OCI-LY7 (cell line): Measurements from ENCODE around the gene PEMT. TPM values are rescaled to one million over a fixed set of nuclear protein-coding genes. Genes with fewer than 3 reads are reported as not detected.

Source experiments
- BruUV-seq: library from RNA; stranded (reverse); fragments of 400-500 nt; replicated peaks from 2 replicates; lab custom pipeline; 2021; lab: Mats Ljungman, UMichigan
- CTCF ChIA-PET: fragments of 300-600 bp; sonication (Branson Sonifier 250); formaldehyde crosslinking; loops from one replicate; lab custom pipeline; 2022; ENCODE audit warnings: antibody characterized with exemption; ENCODE audit not compliant: unreplicated experiment; lab: Charles Lee
- POLR2A ChIA-PET: fragments of 300-600 bp; sonication (Branson Sonifier 250); formaldehyde crosslinking; loops from one replicate; lab custom pipeline; 2022; ENCODE audit warnings: antibody characterized with exemption; lab: Charles Lee
- DNase-seq: peaks from one replicate; pipeline ENCODE4 v3.0.0-alpha.2; 2015; ENCODE audit warnings: low spot score
- H2AFZ ChIP-seq: fragments of 200-600 bp; sonication (generic), shearing (Covaris generic); 2 replicates; pipeline ENCODE4 v1.6.1; 2014; ENCODE audit warnings: mild to moderate bottlenecking, antibody characterized with exemption, low read length, moderate library complexity
- H3K27ac ChIP-seq: fragments of 200-600 bp; sonication (generic); 2 replicates; pipeline ENCODE4 v1.5.1; 2014; ENCODE audit warnings: mixed run types, low read depth, mild to moderate bottlenecking, moderate library complexity, low read length, inconsistent platforms; ENCODE audit not compliant: poor library complexity, severe bottlenecking
- H3K36me3 ChIP-seq: fragments of 200-600 bp; sonication (generic); 2 replicates; pipeline ENCODE4 v1.6.1; 2014; ENCODE audit warnings: mild to moderate bottlenecking, antibody characterized with exemption, low read length, moderate library complexity, mixed read lengths; ENCODE audit not compliant: insufficient read depth
- H3K4me1 ChIP-seq: fragments of 200-600 bp; sonication (generic); 2 replicates; pipeline ENCODE4 v1.5.1; 2014; ENCODE audit warnings: mild to moderate bottlenecking, low read length; ENCODE audit not compliant: insufficient read depth, poor library complexity, severe bottlenecking
- H3K4me2 ChIP-seq: fragments of 200-600 bp; sonication (generic); 2 replicates; pipeline ENCODE4 v1.6.1; 2014; ENCODE audit warnings: mild to moderate bottlenecking, low read length
- H3K4me3 ChIP-seq: fragments of 200-600 bp; sonication (generic); 2 replicates; pipeline ENCODE4 v1.5.1; 2014; ENCODE audit warnings: mild to moderate bottlenecking, low read depth, low read length; ENCODE audit not compliant: poor library complexity, severe bottlenecking
- H3K79me2 ChIP-seq: fragments of 200-600 bp; sonication (generic); 2 replicates; pipeline ENCODE4 v1.6.1; 2016; ENCODE audit warnings: low read depth, mild to moderate bottlenecking, low read length, moderate library complexity, mixed read lengths; ENCODE audit not compliant: insufficient read depth
- H3K9me2 ChIP-seq: fragments of 200-600 bp; sonication (generic); 2 replicates; pipeline ENCODE4 v1.6.1; 2016; ENCODE audit warnings: mild to moderate bottlenecking, low read length, mixed read lengths; ENCODE audit not compliant: insufficient read depth
- H3K9me3 ChIP-seq: fragments of 200-600 bp; sonication (generic); 2 replicates; pipeline ENCODE4 v1.6.1; 2014; ENCODE audit warnings: mild to moderate bottlenecking, mixed run types, low read length, mixed read lengths
- H4K20me1 ChIP-seq: fragments of 200-600 bp; sonication (generic); 2 replicates; pipeline ENCODE4 v1.6.1; 2014; ENCODE audit warnings: mild to moderate bottlenecking, antibody characterized with exemption, low read length, moderate library complexity, mixed read lengths; ENCODE audit not compliant: insufficient read depth
- EZH2phosphoT487 ChIP-seq: fragments of 200-600 bp; sonication (generic); IDR thresholded peaks from 2 replicates; pipeline ENCODE4 v1.6.1; 2018; ENCODE audit warnings: low read depth, borderline replicate concordance, mild to moderate bottlenecking, mixed run types, antibody characterized with exemption, low read length, moderate library complexity, mixed read lengths
- intact Hi-C: fragments of 100-400 bp; cut with micrococcal nuclease; formaldehyde crosslinking; loops from one replicate; pipeline ENCODE4 v1.10.0; 2022; ENCODE audit not compliant: unreplicated experiment
- total RNA-seq, 2 experiments: library from RNA; depleted of rRNA in 1 of 2; stranded (reverse); fragments of >200 nt in 1 of 2; shearing (Covaris generic) in 1 of 2; gene quantifications; 2 replicates each; pipeline ENCODE4 v1.2.3, GENCODE V29; 2014 to 2022
- TF ChIP-seq, protein P1 (sequence below): fragments of 200-600 bp; sonication (generic); conservative IDR thresholded peaks from 2 replicates; pipeline ENCODE4 v1.5.1; 2014; ENCODE audit warnings: mild to moderate bottlenecking, antibody characterized with exemption, low read length, moderate library complexity, mixed read lengths

Gene PEMT
- total RNA-seq, 2 experiments from 2014 or later: 27.3 to 53.5 TPM

DNA sequence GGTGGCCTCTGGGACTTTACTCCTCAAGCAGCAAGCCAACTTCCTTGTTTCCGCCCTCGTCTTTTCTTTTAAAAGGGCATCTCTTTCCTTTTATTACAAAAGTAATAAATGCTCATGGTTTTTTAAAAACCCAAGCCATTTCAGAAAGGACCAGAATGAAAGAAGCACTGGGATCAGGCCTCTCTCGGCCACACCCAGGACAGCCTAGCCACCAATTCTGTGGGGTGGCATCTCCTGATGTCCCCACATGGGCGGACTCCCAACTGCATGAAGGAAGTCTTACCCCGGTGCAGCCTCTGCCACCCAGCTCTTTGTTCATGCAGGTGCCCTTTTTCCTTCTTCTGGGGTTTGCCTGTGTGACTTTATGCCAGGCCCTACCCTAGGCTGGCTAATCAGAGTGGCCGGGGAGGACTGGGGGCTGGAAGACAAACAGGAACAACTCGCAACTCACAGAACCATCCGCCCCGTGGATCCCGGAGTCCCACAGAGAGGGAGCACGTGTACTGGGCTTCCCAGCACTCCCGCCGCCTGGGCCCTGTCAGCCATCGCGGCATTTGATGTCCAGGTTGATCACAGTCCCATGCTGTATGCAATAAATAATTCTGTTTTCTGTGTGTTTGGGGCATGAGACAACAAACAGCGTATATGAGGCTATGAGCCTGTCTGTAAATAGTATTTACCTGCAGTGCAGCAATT is 92.8 kb downstream of the PEMT start:
- H3K9me2 ChIP-seq: no peaks in the 10 kb centered on the region
- H3K9me3 ChIP-seq: no peaks in the 10 kb centered on the region
- H3K36me3 ChIP-seq: no peaks in the 10 kb centered on the region
- H3K79me2 ChIP-seq: no peaks in the 10 kb centered on the region
- TF ChIP-seq EZH2phosphoT487: no peak
- TF ChIP-seq, protein P1, sequence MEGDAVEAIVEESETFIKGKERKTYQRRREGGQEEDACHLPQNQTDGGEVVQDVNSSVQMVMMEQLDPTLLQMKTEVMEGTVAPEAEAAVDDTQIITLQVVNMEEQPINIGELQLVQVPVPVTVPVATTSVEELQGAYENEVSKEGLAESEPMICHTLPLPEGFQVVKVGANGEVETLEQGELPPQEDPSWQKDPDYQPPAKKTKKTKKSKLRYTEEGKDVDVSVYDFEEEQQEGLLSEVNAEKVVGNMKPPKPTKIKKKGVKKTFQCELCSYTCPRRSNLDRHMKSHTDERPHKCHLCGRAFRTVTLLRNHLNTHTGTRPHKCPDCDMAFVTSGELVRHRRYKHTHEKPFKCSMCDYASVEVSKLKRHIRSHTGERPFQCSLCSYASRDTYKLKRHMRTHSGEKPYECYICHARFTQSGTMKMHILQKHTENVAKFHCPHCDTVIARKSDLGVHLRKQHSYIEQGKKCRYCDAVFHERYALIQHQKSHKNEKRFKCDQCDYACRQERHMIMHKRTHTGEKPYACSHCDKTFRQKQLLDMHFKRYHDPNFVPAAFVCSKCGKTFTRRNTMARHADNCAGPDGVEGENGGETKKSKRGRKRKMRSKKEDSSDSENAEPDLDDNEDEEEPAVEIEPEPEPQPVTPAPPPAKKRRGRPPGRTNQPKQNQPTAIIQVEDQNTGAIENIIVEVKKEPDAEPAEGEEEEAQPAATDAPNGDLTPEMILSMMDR: no peak
- H3K27ac ChIP-seq: no peak overlapping the region
- no peak for DNase-seq
- POLR2A ChIA-PET: no interaction called here
- peaks cover 10% of the 10 kb centered on the region for H3K4me1 ChIP-seq
- no peaks in the 10 kb centered on the region; the same call in 1 of the 2 replicates for H4K20me1 ChIP-seq
- no peak overlapping the region for H3K4me2 ChIP-seq
- no peak overlapping the region for H3K4me3 ChIP-seq
- H2AFZ ChIP-seq: no peak overlapping the region
- BruUV-seq: no TSS peak
- intact Hi-C loops: no loop called here
- CTCF ChIA-PET: no interaction called here

GRCh38 chr17:17497845-17498520 is 93.5 kb downstream of the PEMT start:
- intact Hi-C loops: no loop called here
- Histone ChIP-seq H3K36me3 (peaks cover 3% of the 10 kb centered on the region; the same call in 1 of the 2 replicates), H3K4me3 (no peak overlapping the region), H3K9me2 (no peaks in the 10 kb centered on the region), H3K4me2 (no peak overlapping the region), H3K4me1 (peaks cover 10% of the 10 kb centered on the region), H3K9me3 (no peaks in the 10 kb centered on the region), H3K79me2 (no peaks in the 10 kb centered on the region), H4K20me1 (no peaks in the 10 kb centered on the region; the same call in 1 of the 2 replicates), H3K27ac (no peak overlapping the region), H2AFZ (no peak overlapping the region)
- no peak for DNase-seq
- CTCF ChIA-PET: no interaction called here
- POLR2A ChIA-PET: interaction anchor here (1.2 kb wide), 1 partner anchor 93 kb away, joined by 3 read pairs; the partner anchor contains the start of gene PEMT
- no TSS peak for BruUV-seq
- no peak for TF ChIP-seq EZH2phosphoT487
- TF ChIP-seq, protein P1: no peak
